ENCODE measurements around the gene STUM. TPM values are rescaled to one million over a fixed set of nuclear protein-coding genes. Genes with fewer than 3 reads are reported as not detected.

STUM gene
- total RNA-seq, 2 experiments from 2014 or later: not detected

DNA sequence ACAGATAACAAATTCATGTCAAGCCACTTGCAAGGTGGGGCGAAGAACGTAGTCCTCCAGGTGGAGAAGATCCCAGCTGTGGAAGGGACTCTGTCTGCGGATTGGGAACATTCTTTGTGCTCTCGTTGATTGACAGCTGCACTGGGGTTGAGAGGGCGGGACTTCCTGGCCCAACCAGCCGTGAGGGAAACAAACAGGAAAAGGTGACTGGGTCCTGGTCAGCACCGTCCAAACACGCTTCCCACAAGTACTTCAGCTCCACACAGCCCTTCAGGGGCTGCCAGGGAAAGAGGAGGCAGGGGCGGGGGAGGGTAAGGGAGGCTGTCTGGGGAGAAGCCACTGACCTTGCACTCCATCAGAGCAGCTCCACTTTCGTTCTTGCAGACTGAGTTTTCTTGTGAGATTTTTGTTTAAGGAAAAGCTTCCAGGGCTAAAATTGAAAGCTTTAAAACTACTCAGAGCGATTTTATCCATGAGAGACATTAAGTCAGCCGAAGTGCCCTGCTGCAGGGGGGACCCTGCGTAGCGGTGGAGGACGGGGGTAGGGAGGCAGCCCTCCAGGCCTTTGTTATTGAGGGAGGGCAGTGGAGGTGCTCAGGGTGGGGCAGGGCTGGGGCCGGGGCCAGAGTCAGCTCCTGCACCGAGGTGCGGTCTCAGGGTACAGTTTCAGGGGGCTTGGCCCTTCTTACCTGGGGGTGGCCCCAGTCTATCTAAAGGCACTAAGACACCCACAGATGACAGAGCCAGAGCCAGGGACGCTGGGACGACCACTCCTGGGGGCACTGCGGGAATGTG, 21.6 kb upstream of the STUM start:
- no peak for DNase-seq
- Mint-ChIP-seq H3K27ac (no peak overlapping the region), H3K4me1 (no peaks in the 10 kb centered on the region), H3K36me3 (no peaks in the 10 kb centered on the region), H3K4me3 (no peak overlapping the region), H3K27me3 (peaks cover 4% of the 10 kb centered on the region), H3K9me3 (no peaks in the 10 kb centered on the region)

DNA sequence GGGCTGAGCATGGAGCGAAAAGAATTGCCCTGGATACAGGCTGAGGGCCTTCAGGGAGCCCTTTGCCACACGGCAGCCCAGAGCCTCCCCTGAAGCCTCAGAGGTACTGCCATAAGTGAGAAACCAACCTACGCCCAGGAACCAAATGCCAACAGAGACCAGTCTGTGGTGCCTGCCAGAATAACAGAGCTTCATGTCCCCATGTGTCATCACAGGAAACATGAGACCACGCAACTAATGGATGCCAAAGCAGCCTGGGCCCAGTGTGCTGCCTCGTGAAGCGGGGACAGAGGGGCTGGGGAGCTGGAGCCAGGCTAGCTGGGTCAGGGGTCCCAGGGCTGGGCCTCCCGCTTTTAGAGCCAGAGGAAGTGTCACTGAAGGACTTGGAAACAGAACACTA, 18.7 kb upstream of the STUM start:
- DNase-seq: no peak
- Mint-ChIP-seq H3K36me3 (no peaks in the 10 kb centered on the region), H3K27me3 (no peaks in the 10 kb centered on the region), H3K27ac (no peak overlapping the region), H3K4me3 (no peak overlapping the region), H3K4me1 (no peaks in the 10 kb centered on the region), H3K9me3 (no peaks in the 10 kb centered on the region)

DNA sequence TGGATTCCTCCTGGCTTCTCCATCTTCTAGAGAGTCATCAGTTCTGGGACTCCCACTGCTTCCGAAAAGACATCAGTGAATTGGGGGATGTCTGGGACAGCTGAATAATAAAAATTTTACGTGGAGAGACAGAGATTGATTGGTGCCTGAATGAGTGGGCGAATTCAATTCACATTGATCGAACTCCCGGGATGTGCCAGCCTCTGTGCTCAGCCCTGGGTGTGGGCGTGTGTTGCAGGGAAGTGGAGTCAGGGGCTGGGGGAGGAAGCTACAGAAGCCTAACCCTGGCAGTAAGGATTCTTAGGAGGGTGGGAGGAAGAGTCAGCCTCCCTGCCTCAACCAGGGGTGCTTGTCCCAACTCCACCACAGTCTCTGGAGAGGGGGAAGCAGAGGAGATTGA, 18.0 kb upstream of the STUM start:
- no peak overlapping the region for H3K27ac Mint-ChIP-seq
- H3K36me3 Mint-ChIP-seq: no peaks in the 10 kb centered on the region
- no peak overlapping the region for H3K4me3 Mint-ChIP-seq
- no peak for DNase-seq
- no peaks in the 10 kb centered on the region for H3K4me1 Mint-ChIP-seq
- no peaks in the 10 kb centered on the region for H3K9me3 Mint-ChIP-seq
- H3K27me3 Mint-ChIP-seq: no peaks in the 10 kb centered on the region

DNA sequence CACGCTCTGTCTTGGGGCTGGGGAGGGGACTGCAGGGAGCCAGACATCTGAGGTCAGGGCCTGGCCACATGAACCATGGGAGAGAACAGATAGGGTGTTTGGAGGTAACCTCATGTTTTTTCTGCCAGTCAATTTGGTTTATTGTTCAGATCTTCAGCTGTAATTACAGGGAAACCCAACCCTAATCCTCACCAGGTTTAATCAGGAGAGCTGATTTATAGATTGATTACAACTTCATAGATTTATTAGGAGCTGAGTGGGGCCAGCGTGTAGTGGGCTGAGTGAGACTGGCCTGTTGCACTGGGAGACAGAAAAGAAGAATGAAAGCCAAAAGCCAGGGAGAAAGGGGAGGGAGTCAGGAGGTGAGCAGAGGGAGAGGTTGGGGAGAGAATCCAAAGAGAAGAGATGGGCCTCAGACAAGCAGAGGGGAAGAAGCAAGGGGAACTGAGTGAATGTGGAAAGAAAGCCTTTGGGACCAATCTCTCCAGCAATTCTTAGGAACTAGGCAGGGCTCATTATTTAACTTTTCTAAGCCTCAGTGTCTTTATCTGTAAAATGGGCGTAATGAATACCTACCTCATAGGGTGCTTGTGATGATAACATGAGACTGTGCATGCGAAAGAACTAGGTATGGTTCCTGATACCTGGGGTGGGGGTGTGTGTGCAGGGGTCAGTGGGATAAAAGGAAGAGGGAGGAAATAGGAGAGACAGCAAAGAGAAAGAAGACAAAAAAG, 17.0 kb upstream of the STUM start:
- Mint-ChIP-seq H3K4me3 (no peak overlapping the region), H3K27me3 (no peaks in the 10 kb centered on the region), H3K36me3 (no peaks in the 10 kb centered on the region), H3K9me3 (no peaks in the 10 kb centered on the region), H3K4me1 (no peaks in the 10 kb centered on the region), H3K27ac (no peak overlapping the region)
- DNase-seq: no peak

DNA sequence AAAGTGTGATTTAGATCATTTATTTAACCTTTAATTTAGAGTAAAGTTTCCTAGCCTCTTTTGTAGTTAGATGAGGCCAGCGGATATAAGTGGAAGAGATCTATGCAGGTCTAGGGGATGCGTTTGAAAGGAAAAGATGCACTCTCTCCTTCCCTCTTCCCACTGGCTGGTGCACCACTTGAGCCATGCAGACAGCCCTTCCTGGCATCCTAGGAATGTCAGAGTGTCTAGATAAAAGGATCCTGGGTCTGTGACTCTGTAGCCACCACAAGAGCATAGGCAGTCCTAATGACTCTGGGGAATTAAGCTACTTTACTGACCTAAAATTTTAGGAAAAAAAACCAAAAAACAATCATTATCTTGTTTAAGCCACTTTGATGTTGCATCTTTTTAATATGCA, 16.0 kb upstream of the STUM start:
- H3K36me3 Mint-ChIP-seq: no peaks in the 10 kb centered on the region
- H3K27ac Mint-ChIP-seq: no peak overlapping the region
- no peaks in the 10 kb centered on the region for H3K9me3 Mint-ChIP-seq
- H3K27me3 Mint-ChIP-seq: no peaks in the 10 kb centered on the region
- H3K4me3 Mint-ChIP-seq: no peak overlapping the region
- no peak for DNase-seq
- H3K4me1 Mint-ChIP-seq: no peaks in the 10 kb centered on the region

DNA sequence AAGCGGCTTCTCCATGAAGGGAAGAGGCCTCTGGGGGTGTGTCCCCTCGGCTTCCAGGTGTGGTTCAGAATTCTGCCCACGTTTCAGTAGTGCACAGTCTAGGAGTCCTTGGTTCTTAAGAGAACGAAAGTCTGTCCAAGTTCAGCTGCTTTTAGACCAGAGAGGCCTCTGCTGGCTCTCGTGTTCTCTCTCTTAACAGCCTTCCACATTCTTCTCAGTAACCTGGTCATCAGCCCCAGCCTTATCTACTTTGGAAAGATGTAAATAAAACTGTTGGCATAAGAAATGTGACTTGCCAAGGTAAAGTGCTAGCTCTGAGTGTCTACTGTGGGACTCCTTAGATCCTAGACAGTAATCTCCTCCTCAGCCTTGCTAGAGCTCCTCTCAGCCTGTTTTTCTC, 15.3 kb upstream of the STUM start:
- H3K27me3 Mint-ChIP-seq: no peaks in the 10 kb centered on the region
- H3K4me3 Mint-ChIP-seq: no peak overlapping the region
- no peaks in the 10 kb centered on the region for H3K36me3 Mint-ChIP-seq
- no peaks in the 10 kb centered on the region for H3K9me3 Mint-ChIP-seq
- DNase-seq: no peak
- no peak overlapping the region for H3K27ac Mint-ChIP-seq
- H3K4me1 Mint-ChIP-seq: no peaks in the 10 kb centered on the region

DNA sequence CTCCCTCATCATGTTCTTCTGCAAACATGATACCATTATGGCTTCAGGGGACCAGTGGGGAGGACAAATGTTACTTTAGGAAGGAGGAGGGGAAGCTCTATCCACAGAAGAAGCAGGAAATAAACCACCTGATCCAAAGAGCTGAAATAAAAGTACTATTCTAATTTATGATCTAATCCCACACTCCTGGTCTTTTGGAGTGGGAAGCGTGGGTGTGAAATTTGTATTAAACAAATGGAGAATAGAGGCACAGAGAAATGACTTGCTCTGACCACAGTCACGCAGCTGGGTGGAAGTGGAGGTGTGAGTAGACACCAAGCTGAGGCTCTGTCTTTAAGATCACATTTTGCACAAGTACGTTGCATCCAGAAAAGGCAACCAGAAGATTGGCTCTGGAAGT, 14.5 kb upstream of the STUM start:
- Mint-ChIP-seq H3K36me3 (no peaks in the 10 kb centered on the region), H3K4me1 (no peaks in the 10 kb centered on the region), H3K27ac (no peak overlapping the region), H3K27me3 (no peaks in the 10 kb centered on the region), H3K9me3 (no peaks in the 10 kb centered on the region), H3K4me3 (no peak overlapping the region)
- DNase-seq: no peak

DNA sequence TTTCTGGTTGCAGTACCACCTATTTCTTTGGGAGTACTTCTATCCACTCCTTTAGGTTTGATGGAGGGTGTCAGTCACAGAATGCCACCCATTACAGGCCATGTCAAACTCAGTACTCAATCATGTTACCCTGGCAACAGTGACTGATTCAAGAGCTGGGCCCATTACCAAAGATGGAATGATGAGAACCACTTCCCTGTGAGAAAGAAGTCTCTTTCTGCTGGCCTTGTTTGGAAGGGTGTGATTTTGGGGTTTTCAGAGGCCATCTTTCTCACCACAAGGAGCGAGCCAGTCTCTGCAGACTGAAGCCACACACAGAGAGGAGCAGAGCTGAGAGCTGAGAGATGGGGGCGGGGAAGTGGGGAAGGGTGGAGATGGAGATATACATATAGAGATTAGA, 13.9 kb upstream of the STUM start:
- H3K4me3 Mint-ChIP-seq: no peak overlapping the region
- H3K36me3 Mint-ChIP-seq: no peaks in the 10 kb centered on the region
- H3K27ac Mint-ChIP-seq: no peak overlapping the region
- H3K9me3 Mint-ChIP-seq: no peaks in the 10 kb centered on the region
- DNase-seq: no peak
- H3K27me3 Mint-ChIP-seq: no peaks in the 10 kb centered on the region
- H3K4me1 Mint-ChIP-seq: no peaks in the 10 kb centered on the region

DNA sequence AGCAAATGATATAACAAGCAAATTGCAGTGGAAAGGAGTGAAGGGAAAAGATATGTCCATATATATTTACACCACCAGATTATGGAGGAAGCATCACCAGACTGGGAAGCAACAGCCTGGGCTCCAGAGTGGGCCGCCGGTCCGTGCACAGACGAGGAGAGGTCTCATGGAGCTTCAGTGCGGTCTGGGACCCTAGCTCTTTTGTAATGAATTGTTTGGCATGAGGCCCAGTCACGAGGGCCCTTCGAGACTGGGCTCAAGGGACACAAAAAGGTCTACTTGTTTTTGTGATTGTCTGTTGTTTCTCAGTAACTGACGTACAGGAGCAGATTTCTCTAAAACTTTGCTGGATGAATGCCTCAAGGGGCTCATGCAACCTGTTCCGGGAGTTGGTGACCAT, 12.9 kb upstream of the STUM start:
- no peak for DNase-seq
- no peaks in the 10 kb centered on the region for H3K27me3 Mint-ChIP-seq
- no peaks in the 10 kb centered on the region for H3K36me3 Mint-ChIP-seq
- no peaks in the 10 kb centered on the region for H3K4me1 Mint-ChIP-seq
- no peaks in the 10 kb centered on the region for H3K9me3 Mint-ChIP-seq
- no peak overlapping the region for H3K27ac Mint-ChIP-seq
- no peak overlapping the region for H3K4me3 Mint-ChIP-seq

DNA sequence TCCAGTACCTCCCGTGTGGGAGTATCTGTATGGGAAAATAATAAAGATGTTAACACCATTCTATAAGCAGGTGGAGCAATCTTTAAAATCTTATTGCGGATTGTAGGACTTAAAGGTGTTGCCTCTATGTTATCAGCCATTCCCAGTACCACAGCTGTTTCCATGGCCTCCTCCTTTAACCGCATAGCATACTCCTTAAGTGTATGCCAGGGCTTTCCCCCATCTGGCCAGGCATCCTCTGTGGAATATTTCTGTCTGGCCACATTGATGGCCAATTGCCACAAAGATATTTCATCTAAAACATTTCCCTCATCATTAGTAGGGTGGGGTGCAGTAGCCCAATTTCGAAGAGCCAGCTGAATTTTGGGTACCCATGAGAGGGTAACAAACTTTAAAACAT, 7.3 kb upstream of the STUM start:
- Mint-ChIP-seq H3K4me1 (no peaks in the 10 kb centered on the region), H3K9me3 (no peaks in the 10 kb centered on the region), H3K36me3 (no peaks in the 10 kb centered on the region), H3K27ac (no peak overlapping the region), H3K4me3 (no peak overlapping the region), H3K27me3 (peaks cover 5% of the 10 kb centered on the region)
- DNase-seq: no peak

DNA sequence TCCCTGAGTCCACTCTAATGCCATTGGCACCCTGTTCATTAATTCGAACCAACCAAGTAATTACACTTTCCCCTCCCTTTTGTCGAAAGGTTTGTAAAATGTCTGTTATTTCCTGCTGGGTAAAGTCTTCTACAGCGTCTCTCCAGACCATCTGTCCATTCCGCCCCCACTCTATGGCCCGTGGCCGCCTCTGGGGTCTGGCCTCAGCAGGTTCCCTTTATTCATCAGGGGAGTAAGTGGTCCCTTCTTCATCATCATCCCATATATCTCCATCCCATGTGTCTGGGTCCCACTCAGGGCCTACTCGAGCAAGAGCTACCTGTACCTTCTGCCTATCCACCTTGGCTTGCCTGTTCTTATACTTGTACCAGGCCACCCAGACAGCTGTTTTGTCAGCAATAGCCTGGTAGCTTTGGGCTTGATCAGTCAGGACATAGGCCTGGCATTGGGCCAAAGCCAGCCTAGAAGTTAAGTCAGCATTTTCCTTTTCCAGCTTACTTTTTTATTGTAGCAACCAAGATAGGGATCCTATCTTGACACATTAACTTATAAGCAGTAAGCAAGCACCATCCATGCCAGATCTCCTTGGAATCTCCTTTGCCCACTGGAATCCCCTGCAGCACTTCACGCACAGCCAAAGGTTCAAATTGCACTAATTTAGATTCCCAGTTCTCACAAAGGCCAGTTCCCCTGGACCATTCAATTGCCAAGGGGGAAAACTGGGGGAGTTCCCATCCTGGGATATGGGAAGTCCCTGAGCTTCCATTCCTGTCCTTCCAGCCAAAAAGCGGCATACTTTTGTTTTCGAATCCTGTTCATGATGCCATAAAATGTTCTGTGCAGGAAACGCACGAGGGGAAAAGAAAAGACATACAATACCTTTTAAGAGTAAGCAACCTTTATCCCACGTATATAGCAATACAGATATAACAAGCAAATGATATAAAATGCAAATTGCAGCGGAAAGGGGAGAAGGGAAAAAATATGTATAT, 6.6 kb upstream of the STUM start:
- Mint-ChIP-seq H3K27ac (no peak overlapping the region), H3K27me3 (peaks cover 12% of the 10 kb centered on the region), H3K36me3 (no peaks in the 10 kb centered on the region), H3K4me1 (no peaks in the 10 kb centered on the region), H3K4me3 (no peak overlapping the region), H3K9me3 (no peaks in the 10 kb centered on the region)
- DNase-seq: no peak

DNA sequence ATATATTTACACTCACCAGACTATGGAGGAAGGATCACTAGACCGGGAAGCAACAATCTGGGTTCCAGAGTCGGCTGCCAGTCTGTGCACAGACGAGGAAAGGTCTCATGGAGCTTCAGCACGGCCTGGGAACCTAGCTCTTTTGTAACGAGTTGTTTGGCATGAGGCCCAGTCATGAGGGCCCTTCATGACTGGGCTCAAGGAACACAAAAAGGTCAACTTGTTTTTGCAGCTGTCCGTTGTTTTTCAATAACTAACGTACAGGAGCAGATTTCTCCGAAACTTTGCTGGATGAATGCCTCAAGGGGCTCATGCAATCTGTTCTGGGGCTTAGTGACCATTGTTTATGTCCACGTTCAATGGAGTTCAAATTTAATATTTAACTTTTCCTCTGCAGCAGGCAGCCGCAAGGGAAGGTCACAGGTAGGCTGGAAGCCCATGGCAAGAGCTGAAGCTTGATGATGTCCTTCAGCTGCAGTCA, 5.9 kb upstream of the STUM start:
- H3K36me3 Mint-ChIP-seq: no peaks in the 10 kb centered on the region
- no peaks in the 10 kb centered on the region for H3K4me1 Mint-ChIP-seq
- no peaks in the 10 kb centered on the region for H3K9me3 Mint-ChIP-seq
- H3K27ac Mint-ChIP-seq: no peak overlapping the region
- DNase-seq: no peak
- peaks cover 14% of the 10 kb centered on the region for H3K27me3 Mint-ChIP-seq
- no peak overlapping the region for H3K4me3 Mint-ChIP-seq

DNA sequence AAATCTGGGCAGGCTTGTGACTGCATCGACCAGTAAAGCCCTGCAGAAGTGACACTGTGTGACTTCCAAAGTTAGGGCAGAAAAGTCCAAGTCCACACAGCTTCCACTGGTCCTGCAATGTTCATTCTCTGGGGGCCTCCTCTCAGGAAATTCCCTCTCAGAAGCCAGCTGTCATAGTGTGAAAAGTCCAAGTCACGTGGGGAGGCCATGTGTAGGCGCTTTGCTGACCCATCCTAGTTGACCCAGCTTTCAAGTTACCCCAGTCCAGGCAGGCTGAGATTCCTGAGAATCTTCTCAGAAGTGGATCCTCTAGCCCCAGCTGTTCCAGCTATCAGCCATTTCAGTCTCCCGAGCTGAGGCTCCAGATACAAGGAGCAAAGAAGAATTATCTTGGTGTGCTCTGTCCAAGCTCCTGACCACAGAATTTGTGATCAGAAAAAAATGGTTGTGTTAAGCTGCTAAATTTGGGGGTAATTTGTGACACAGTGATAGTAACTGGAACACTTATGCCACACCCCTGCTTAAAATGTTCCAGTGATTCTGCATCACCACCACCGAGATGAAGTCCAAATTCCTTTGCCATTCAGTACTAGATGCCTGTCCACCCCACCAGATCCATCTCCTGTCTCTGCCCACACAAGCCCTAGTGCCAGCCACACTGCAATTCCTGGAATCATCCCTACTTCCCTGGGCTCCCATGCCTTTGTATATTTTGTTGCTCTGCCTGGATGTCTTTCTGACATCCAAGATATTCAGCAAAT, 2.5 kb upstream of the STUM start:
- DNase-seq: no peak
- H3K27ac Mint-ChIP-seq: no peak overlapping the region
- peaks cover 13% of the 10 kb centered on the region for H3K4me1 Mint-ChIP-seq
- H3K4me3 Mint-ChIP-seq: no peak overlapping the region
- H3K36me3 Mint-ChIP-seq: no peaks in the 10 kb centered on the region
- H3K27me3 Mint-ChIP-seq: peaks cover 33% of the 10 kb centered on the region
- H3K9me3 Mint-ChIP-seq: no peaks in the 10 kb centered on the region

DNA sequence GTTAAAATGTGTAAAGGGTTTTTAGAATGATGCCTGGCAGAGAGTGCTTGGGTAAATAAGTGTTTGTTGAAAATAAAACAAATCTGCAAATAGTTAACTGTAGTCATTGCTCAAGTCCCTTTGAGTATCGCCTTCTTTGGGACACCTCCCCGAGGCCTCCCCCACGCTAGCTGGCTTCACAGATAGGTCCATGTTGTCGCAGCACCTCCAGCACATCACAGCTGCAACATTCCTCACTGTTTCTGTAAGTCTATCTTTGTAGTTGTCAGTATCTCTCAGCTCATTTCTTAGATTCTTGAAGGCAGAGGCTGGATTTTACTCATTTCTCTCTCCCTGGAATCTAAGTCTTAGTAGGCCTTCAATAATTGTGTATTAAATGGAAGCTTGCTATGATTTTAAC, 1.6 kb upstream of the STUM start:
- Mint-ChIP-seq H3K4me3 (no peak overlapping the region), H3K27me3 (peaks cover 42% of the 10 kb centered on the region), H3K4me1 (peaks cover 13% of the 10 kb centered on the region), H3K27ac (no peak overlapping the region), H3K36me3 (no peaks in the 10 kb centered on the region), H3K9me3 (no peaks in the 10 kb centered on the region)
- no peak for DNase-seq

All from activated naive CD8-positive, alpha-beta T cell treated with anti-CD3 and anti-CD28 coated beads for 36 hours (primary cell).